Inflammatory macrophage treated with lipopolysaccharide for 4 hours (primary cell): ENCODE measurements around the gene PCBP3.

Source experiments
- DNase-seq: peaks from one replicate; pipeline ENCODE4 v3.0.0-alpha.2; 2020

PCBP3 gene

DNA sequence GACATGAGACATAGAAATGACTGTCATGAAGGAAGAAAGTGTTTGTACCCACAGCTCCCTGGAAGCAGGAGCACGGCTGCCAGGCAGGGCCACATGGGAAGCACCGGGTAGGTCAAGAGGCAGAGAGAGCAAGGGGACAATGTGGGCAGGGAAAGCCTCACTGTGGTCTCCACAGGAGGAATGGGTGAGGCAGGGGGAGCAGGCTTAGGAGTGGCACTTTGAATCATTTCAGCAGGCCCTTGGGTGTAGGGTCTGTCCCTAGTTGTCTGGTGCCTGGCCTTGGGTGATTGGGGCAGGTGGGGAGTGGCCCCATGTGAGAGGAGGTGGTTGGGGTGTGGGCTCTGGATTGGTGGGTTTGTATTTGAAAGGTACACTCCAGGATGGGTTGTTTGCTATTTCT, 83.9 kb downstream of the PCBP3 start:
- no peak for DNase-seq

DNA sequence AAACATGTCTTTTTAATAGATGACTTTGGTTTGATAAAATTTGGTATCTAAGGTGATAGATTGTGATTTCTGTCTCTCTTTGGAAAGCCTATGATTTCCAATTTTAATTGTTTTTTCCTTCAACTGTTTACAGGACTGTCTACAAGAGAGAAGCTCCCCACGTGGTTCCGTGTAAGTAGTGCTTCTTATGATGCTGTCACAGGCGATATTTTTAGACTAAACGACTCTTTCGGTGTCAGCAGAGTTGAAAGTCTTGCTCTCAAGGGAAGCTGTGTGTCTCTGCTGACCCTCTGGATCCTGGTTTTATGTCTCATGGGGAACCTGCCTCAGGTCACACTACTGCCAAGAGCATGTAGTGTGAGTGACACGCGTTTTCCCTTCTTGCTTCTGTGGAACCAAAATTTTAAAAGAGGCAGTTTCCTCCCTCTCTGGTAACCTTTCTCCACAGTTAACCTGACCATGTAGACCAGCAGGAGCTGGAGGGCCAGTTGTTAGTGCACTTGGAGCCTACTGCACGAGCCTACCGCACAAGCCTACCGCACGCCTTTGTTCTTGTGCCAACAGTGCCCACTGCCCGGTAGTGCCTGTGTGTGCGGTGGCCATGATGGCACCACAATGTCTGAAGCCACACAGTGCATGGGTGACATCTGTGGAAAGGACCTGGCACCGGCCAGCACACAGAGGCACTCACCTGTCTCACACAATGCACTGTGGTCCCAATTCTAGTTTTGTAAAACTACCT, 91.9 kb downstream of the PCBP3 start:
- no peak for DNase-seq

DNA sequence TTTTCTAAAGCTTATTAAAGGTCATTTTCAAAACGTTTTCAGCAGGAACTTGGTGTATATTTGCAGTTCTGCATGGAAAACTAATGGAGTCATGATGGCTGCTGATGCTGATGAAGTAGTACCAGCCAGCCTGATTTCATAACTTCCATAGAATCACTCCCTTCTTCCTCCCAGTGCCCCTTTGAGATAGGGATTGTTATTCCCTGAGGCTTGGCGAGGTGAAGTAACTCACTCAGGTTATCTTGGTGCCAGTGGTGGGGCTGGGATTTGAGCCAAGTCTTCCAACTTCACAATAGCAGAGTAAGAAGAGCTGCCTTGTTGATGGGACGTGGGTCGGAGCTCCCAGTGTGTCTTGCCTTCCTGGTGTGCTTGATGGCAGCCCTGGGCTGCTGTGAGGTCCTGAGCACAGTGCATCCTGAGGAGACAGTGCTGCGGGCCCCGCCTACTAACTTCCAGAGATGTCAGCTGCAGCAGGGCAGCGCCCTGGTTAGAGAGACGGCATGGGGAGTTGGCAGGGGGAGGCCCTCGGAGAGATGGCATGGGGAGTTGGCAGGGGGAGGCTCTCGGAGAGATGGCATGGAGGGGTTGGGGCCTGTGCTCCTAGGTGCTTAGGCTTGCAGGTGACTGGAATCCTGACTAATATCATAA, 92.6 kb downstream of the PCBP3 start:
- DNase-seq, result no peak

DNA sequence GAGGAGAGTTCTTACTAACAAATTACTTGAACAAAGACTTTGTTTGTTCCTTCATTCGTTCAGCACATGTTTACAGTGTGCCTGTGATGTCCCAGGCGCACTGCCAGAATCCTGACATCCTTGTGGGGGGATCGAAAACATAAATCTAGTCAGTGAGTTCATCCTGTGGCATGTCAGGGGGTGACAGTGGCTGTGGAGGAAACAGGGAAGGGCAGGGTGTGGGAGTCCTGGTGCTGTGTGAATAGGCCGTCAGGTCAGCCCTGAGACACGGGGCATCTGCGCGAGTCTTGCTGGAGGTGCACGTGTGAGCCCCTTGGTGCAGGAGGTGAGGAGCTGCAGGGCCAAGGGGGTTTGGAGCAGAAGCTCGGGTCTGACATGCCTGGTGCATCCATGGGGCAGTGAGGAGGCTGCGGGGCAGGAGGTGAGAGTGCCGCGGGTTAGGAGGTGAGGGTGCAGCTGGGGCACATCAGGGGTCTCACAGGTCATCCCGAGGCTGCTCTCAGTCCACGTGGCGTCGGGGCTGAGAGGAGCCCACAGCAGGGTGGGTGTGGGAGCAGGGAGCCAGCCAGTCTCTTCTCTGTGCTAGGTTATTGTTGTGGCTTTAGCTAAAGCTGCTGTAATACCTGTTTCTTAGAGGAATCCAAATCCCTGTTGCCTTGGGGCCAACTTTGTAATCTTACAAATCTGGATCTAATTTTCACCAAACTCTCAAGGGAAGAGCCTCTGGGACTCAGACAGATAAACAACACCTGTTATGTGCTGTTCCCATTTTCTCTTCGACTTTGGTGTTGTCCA, 93.4 kb downstream of the PCBP3 start:
- DNase-seq, result no peak

DNA sequence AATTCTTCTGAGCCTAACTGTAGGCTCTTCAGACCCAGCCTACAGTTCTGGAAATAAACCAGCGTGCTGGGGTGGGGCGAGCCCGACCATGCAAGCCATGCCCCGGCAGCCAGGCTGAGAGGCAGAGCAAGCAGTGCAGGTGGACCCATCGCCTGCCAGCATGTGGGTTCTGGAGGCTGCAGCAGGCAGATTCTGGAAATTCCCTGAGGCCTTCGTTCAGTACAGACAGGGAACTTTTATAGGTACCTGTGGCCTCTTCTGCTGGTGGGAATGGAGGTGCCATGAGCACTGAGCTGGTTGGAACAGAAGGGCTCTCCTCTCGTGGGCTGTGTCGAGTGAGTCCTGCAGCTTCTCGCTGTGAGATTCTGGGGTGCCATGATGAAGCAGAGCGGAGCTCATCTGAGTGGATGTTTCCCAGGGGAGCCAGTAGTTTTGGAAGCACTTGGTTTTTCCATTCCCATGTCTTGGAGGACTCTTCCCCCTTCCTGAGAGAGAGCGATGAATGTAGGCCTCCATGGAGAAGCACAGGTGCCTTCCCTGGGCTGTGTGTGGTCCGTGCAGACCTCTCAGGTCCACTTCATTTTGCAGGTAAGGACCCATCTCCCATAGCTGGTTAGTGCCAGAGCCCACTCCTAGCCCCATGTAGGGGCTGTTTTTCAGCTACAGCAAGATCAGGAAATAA, 94.1 kb downstream of the PCBP3 start:
- no peak for DNase-seq

DNA sequence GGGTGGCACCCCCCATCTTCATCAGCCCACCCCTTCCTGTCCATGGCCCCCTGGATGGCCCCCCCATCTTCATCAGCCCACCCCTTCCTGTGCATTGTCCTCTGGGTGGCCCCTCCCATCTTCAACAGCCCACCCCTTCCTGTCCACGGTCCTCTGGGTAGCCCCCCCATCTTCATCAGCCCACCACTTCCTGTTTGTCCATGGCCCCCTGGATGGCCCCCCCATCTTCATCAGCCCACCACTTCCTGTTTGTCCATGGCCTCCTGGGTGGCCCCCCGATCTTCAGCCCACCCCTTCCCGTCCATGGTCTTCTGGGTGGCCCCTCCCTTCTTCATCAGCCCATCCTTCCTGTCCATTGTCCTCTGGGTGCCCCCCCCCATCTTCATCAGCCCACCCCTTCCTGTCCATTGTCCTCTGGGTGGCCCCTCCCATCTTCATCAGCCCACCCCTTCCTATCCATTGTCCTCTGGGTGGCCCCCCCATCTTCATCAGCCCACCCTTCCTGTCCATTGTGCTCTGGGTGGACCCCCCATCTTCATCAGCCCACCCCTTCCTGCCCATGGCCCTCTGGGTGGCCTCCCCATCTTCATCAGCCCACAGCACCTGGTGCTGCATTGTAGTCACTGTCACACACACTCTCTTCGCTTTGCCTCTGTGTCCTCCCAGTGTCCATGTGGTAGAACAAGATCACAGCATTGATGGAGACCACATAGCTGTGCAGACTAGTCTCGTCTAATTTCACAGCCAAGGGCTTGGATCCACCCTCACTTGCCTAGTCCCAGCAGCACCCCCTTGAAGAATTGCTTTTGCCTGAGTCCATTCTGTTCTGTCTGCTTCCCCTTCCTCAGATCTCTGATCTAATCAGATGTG, 95.9 kb downstream of the PCBP3 start:
- DNase-seq, result no peak

DNA sequence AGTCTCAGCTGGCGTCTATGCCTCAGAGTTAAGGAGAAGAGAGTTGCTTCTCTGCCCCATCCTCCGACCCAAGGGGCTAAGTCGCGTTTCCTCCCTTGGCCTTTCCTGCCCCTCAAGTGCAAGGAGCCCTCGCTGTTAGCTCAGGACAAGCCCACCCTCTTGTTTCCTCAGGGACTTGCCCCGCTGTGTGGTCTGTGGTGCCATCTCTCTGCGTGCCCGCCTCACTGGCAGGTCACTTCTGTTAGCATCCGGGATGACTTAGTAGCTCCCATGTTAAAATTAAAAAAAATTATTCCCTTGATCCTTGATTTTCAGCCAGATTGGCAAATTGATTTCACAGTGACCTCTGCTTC, 96.5 kb downstream of the PCBP3 start:
- no peak for DNase-seq

DNA sequence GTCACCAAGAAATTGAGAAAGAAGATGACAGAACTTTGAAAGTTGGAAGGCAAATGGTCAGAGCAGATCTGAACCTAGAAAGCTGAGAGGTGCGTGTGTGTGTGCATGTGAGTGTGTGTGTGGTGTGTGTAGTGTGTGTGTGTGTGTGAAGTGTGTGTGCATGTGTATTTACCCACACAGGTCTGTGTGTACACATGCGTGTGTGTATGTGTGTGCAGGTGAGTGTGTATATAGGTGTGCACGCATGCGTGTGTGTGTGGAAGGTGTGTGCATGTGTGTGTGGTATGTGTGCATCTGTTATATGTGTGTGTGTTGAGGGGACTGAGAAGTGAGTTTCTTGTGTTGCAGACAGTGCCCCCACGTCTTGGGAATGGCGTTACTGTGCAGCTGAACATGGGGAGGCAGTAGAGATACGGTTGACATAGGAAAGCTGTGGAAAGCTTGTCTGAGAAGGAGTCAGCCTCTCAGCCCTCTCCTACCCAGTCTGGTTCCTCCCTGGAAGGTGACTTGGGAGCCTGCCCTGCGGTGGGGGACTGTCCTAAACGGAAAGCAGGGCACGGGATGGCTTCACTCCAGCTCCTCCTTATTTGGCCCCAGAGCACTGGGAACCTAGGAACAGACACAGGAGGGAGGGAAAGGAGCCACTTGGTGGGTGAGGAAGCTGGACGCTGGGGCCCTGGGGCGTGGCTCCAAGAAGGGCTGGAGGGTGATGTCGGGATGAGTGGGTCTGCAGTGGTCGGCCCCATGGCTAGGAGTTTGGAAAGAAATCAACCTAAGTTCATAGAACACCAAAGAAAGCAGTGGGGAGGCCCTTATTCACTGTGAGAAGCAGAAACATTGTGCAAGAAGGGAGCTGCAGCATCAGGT, 97.2 kb downstream of the PCBP3 start:
- DNase-seq, result no peak

DNA sequence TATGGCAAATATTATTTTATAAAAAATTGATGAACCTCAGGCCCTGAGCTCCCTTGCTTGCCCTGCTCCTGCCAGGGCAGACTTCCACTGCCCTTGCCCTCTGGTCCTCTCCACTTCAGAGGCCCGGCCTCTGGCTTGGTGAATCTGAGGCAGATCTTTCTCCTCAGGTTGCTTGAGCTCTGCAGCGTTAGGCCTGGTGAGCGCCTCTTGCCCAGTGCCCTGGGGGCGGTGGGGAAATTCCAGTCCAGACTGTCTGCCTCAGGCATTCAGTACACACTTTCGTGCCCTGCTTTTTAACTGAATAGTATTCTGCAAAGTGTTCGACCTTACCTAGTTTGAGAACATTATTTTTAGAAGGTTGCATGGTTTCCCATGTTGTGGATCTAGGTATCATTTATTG, 98.2 kb downstream of the PCBP3 start:
- DNase-seq, result no peak

DNA sequence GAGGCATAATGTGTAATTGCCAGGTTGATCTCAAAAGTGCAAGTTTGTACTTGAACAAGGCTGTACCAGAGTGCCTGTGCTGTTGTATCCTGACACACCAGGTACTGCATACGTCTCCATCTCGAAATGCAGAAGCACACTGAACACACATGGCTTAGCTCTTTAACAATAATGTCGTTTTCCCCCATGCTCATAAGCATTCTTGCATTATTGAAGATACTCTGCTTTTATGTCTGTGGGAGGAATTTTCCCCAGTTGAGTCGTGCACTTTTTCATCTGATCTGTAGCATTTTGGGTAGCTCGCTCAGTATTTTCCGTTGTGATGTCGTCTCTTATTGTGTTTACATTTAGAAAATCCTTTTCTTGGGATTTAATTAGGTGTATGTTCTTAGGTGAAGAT, 98.7 kb downstream of the PCBP3 start:
- no peak for DNase-seq

DNA sequence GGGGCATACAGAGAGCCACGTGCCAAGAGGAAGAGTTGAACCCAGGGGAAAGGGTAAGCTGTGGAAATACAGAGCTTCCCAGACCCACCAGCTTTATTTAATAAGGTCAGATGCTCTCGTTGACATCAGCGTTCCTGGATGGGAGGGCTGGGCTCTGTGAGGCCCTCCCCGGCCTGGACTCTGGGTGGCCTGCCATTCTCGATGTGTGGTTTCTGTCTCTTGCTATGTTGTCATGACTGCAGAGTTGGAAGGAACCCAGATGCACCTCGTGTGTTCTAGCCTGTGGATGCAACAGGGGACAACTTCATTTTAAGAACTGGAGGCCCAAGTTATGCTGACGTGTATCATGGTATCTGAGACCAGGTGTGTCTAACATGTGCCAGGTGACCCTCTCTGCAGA, 101.7 kb downstream of the PCBP3 start:
- DNase-seq, result no peak

DNA sequence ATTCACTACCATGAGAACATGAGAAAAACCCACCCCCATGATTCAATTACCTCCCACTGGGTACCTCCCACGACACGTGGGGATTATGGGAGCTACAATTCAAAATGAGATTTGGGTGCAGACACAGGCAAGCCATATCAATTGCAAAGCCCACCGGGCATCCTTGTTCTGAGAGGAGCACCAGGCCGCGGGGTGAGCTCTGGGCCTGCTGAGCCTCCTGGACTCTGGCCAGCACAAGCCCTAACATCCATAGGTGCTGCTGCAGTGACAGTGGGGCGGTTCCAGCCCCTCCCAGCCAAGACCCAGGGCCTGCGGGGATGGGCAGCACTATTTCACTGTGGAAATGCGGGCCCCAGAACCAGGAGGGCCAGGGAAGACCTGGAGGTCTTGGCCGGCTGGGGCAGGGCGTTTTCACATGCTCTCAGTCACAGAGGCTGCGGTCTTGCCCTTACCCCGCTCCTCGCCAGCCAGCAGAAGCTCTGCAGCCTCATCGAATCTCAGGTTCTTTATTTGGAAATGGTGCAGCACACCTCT, 103.8 kb downstream of the PCBP3 start:
- DNase-seq, result no peak

DNA sequence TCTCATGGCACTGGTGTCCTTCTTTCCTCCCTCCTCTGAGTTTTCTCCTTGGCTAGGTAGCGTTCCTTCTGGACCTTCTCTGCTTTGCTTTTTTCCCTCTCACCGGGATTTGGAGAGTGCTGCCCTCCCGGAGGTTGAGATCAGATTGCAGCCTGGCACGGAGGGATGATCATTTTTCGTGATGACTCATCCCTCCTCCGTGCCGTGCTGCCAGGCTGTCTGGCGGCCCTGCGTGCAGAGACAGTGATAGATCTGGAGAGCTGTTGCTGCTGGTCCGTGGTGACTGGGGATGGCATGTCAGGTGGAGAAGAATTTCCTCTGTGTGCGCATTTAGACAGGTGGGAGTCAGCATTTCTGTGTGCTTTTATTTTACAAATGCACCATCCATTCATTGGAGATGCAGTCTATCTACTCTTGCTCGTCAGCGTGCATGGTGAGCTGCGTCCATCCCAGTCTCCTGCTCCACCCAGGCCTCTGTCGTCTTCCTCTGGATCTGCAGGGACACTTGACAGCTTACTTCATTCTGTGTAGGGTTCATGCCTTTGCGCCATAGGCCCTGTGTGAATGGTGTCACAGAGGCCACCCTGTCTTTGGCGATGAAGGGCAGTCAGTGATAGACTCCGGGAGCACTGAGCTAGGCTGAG, 104.4 kb downstream of the PCBP3 start:
- no peak for DNase-seq

DNA sequence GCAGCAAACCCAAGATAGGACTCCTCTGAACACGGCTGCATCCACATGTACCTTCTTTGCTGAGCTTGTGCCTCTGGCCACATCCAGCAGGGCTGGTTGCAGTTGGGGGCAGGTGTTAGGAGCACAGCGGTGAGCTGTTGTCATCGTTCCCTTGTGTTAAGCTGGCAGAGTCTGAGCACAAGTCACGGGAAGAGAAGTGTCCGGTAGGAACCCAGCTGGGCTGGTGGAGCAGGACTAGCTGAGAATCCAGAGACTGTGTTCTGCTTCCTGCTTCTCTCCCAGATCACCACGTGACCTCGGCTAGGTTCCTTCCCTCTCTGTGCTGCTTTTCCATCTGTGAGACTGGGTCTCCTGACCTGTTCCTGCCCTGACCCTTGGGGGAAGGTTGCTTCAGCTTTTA, 105.1 kb downstream of the PCBP3 start:
- no peak for DNase-seq

DNA sequence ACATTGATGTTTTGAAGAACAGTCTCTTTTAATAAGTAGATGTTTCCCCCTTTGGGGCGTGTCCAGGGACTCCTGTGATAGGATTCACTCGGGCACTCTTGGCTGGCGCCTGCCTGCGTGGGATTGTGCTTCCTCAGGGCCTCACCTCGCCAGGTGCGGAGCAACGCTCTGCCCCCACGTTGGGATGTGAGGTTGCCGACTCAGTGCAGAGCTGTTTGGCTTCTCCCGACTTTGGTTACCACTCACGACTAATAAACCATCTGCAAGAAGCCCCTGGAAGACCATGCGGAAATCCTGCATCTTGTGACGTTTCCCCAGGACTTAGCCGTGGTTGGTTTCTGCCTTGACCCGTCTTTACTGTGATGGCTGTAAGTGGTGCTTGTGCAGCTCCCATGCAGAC, 106.4 kb downstream of the PCBP3 start:
- no peak for DNase-seq

DNA sequence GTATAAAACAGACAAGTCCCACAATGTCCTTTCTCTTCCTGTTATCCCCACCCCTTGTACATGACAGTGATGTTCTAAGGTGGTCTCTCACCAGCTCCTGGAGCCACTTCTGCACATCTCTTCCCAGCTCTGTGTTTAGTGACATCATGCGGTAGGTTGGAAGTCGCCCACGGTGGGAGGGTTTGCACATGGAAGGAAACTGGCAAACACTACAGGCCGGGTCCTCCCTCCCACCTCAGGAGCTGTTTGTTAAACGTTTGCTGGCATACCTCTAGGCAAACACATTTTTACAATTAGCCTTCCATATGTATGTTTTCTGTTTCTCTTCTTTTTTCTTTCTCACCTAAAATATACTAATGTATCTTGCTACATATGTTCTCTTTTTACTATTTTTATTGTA, 107.4 kb downstream of the PCBP3 start:
- no peak for DNase-seq

DNA sequence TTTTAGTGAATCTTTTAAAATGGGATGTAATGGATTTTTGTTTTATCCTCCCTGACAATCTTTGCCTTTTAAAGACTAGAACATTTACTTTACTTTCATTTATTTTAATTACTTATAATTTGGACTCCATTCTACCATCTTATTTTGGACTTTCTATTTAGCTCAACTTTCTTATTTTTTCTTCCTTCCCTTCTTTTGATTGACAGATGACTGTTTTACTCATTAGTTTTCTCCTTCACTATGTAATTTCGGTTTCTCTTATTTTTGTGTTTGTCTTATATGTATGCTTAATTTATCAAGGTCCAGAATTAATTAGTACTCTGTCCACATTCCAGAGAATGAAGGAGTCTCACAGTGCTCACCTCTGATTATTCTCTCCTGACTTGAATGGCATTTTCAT, 109.9 kb downstream of the PCBP3 start:
- no peak for DNase-seq

DNA sequence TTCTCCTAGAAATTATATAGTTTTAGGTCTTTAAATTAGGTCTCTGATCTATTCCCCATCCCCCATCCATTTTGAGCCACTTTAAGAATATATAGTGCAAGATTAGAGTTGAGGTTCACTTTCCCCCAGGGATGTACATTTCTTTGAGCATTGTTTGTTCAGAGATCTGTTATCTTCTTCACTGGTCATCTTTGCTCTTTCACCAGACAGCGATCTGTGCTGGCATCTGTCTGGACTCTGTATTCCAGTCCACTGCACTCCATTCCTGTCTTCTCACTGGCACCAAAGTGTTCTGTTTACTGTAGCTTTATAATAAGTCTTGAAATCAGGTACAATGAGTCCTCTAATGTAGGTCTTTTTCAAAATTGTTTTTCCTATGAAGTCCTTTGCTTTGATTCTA, 112.5 kb downstream of the PCBP3 start:
- DNase-seq, result no peak

DNA sequence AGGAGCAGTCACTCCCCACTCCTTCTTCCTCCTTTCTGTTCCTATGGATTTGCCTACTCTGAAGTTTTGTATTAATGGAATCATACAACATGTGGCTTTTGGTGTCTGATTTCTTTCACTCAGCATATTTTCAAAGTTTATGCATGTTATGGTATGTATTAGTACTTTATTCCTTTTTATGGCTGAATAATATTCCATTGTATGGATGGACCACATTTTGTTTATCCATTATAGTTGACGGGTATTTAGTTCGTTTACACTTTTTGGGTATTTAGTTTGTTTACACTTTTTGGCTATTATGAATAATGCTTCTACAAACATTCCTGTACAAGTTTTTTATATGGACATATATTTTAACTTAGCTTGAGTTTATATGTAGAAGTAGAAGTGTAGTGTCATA, 113.1 kb downstream of the PCBP3 start:
- no peak for DNase-seq

DNA sequence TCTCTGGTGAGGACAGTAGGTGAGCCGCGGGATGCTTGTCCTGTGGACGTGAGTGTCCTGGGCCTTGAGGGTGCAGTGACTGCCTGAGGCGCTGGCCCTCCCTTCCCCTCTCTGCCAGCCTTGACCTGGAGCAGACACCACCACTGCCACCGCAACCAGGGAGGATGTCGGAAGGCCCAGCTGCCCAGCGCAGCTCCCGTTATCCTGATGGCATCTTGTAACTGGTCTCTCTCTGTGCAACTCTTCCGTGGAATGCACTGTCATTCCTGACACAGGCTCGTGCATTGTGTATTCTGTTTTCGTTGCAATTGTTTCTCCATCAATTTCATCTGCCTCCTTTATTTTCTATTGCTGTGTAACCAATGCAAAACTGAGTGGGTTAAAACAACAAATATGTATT, 118.2 kb downstream of the PCBP3 start:
- no peak for DNase-seq

DNA sequence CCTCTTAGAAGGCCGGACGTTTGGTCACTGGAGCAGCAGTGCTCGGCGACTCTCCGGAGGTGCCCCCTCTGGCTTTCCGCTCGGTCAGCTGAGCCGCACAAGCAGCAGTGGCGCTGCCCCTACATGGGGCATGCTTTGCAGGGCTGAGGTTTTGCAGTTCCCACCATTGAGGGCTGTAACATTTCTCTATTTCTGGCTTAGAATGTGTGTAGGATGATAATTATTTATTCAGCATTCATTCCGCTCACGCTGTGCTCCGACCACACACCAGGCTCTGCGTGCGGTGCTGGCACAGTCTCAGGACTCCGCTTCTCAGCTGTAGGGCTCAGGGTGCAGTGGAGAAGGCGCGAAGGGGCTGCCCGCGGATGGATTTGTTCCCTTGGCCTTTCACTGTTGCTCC, 119.5 kb downstream of the PCBP3 start:
- no peak for DNase-seq
